H1 (cell line): ENCODE results near the gene MISFA. TPM values are rescaled to one million over a fixed set of nuclear protein-coding genes. Genes with fewer than 3 reads are reported as not detected.

ENCODE experiments used
- CTCF ChIA-PET: fragments of 300-600 bp; sonication (Branson Sonifier 250); formaldehyde crosslinking; loops from one replicate; lab custom pipeline; 2021; ENCODE audit not compliant: partially characterized antibody; lab: Charles Lee
- POLR2A ChIA-PET: fragments of 300-600 bp; sonication (Branson Sonifier 250); formaldehyde crosslinking; loops from one replicate; lab custom pipeline; 2021; ENCODE audit warnings: inconsistent platforms; ENCODE audit not compliant: partially characterized antibody; lab: Charles Lee
- DNase-seq, 2 experiments: peaks; one replicate each; pipeline versions ENCODE4 v3.0.0 to v3.0.0-alpha.2; 2010 to 2022; ENCODE audit warnings: low spot score in 2 of 2, low read depth in 1 of 2, mixed read lengths in 1 of 2
- FAIRE-seq: peaks from 2 replicates; lab custom pipeline; 2011; peaks lifted over from hg19 to GRCh38; lab: Jason Lieb, UNC
- H2AFZ ChIP-seq: 2 replicates; pipeline ENCODE4 v1.8.1; 2012; ENCODE audit warnings: low read length, inconsistent platforms
- H2AK5ac ChIP-seq: 2 replicates; pipeline ENCODE4 v1.6.1; 2013; ENCODE audit warnings: low read depth, low read length
- H2BK120ac ChIP-seq: replicated peaks from 2 replicates; pipeline ENCODE3; 2013; ENCODE audit warnings: low read depth, low read length, inconsistent platforms
- H2BK12ac ChIP-seq: 2 replicates; pipeline ENCODE4 v1.6.1; 2013; ENCODE audit warnings: low read depth, low read length
- H2BK15ac ChIP-seq: 2 replicates; pipeline ENCODE4 v1.6.1; 2013; ENCODE audit warnings: low read length
- H2BK20ac ChIP-seq: 2 replicates; pipeline ENCODE4 v1.6.1; 2013; ENCODE audit warnings: low read length
- H2BK5ac ChIP-seq: 2 replicates; pipeline ENCODE4 v1.6.1; 2013; ENCODE audit warnings: low read depth, low read length
- H3K14ac ChIP-seq: 2 replicates; pipeline ENCODE4 v1.6.1; 2013; ENCODE audit warnings: inconsistent platforms; ENCODE audit not compliant: insufficient read length
- H3K18ac ChIP-seq: 2 replicates; pipeline ENCODE4 v1.6.1; 2013; ENCODE audit warnings: low read length; ENCODE audit errors: extremely low read depth
- H3K23ac ChIP-seq: 2 replicates; pipeline ENCODE4 v1.6.1; 2013; ENCODE audit warnings: inconsistent platforms; ENCODE audit not compliant: insufficient read length
- H3K23me2 ChIP-seq: 2 replicates; pipeline ENCODE4 v1.6.1; 2013; ENCODE audit warnings: low read depth, low read length
- H3K27ac ChIP-seq: 2 replicates; pipeline ENCODE4 v1.6.1; 2011; ENCODE audit warnings: low read depth, low read length, inconsistent platforms
- H3K27me3 ChIP-seq, 4 experiments: replicated peaks in 1 of 4; 1 replicate in 1 of 4; 2 replicates in 3 of 4; pipeline versions ENCODE4 v1.6.1 to v1.8.1; 2011 to 2013; ENCODE audit warnings: low read length in 3 of 4, mild to moderate bottlenecking in 3 of 4, inconsistent platforms in 2 of 4, mixed read lengths in 2 of 4, moderate library complexity in 1 of 4; ENCODE audit not compliant: control insufficient read depth in 3 of 4, insufficient read depth in 3 of 4; ENCODE audit errors: extremely low read depth in 1 of 4
- H3K36me3 ChIP-seq, 4 experiments: 2 replicates each; pipeline versions ENCODE4 v1.6.1 to v1.8.1; 2011 to 2013; ENCODE audit warnings: mild to moderate bottlenecking in 4 of 4, low read length in 3 of 4, moderate library complexity in 2 of 4, control low read depth in 1 of 4, inconsistent platforms in 1 of 4; ENCODE audit not compliant: insufficient read depth in 4 of 4, control insufficient read depth in 2 of 4
- H3K4ac ChIP-seq: replicated peaks from 2 replicates; pipeline ENCODE3; 2013; ENCODE audit warnings: low read length, low read depth, mixed read lengths, inconsistent platforms; ENCODE audit not compliant: insufficient read length
- H3K4me1 ChIP-seq, 4 experiments: replicated peaks in 1 of 4; 1 replicate in 1 of 4; 2 replicates in 3 of 4; pipeline versions ENCODE4 v1.6.1 to v1.8.1; 2011 to 2013; ENCODE audit warnings: low read length in 3 of 4, inconsistent platforms in 2 of 4, mixed read lengths in 1 of 4; ENCODE audit not compliant: insufficient read depth in 4 of 4, control insufficient read depth in 3 of 4
- H3K4me2 ChIP-seq, 2 experiments: 2 replicates each; pipeline versions ENCODE4 v1.6.1 to v1.8.1; 2011 to 2013; ENCODE audit warnings: low read depth in 2 of 2, low read length in 2 of 2, control low read depth in 1 of 2, inconsistent platforms in 1 of 2, mild to moderate bottlenecking in 1 of 2; ENCODE audit not compliant: insufficient read depth in 1 of 2
- H3K4me3 ChIP-seq, 4 experiments: fragments of 200-600, 300-600 bp in 1 of 4; sonication (generic), shearing (Covaris generic), sonication (Bioruptor Twin) in 1 of 4; 2 replicates each; pipeline versions ENCODE4 v1.5.1 to v1.8.1; 2011 to 2016; ENCODE audit warnings: low read length in 4 of 4, low read depth in 3 of 4, control low read depth in 2 of 4, inconsistent platforms in 2 of 4, mild to moderate bottlenecking in 2 of 4, mixed read lengths in 1 of 4, moderate library complexity in 1 of 4; ENCODE audit not compliant: insufficient read depth in 2 of 4; ENCODE audit errors: extremely low read depth in 1 of 4
- H3K56ac ChIP-seq: replicated peaks from 2 replicates; pipeline ENCODE3; 2013; ENCODE audit warnings: low read depth, mild to moderate bottlenecking, mixed read lengths, low read length, inconsistent platforms; ENCODE audit not compliant: insufficient read length
- H3K79me1 ChIP-seq: 2 replicates; pipeline ENCODE4 v1.6.1; 2013; ENCODE audit warnings: low read depth, low read length, control low read depth
- H3K79me2 ChIP-seq, 2 experiments: 2 replicates each; pipeline versions ENCODE4 v1.6.1 to v1.8.1; 2012 to 2013; ENCODE audit warnings: low read length in 2 of 2, mild to moderate bottlenecking in 2 of 2, inconsistent platforms in 1 of 2; ENCODE audit not compliant: insufficient read depth in 2 of 2, control insufficient read depth in 1 of 2
- H3K9ac ChIP-seq, 4 experiments: replicated peaks in 1 of 4; 1 replicate in 1 of 4; 2 replicates in 3 of 4; pipeline versions ENCODE4 v1.6.1 to v1.8.1; 2011 to 2013; ENCODE audit warnings: low read depth in 3 of 4, low read length in 3 of 4, control low read depth in 2 of 4, mild to moderate bottlenecking in 2 of 4, moderate library complexity in 2 of 4, inconsistent platforms in 1 of 4; ENCODE audit errors: extremely low read depth in 1 of 4
- H3K9me3 ChIP-seq, 2 experiments: 2 replicates each; pipeline versions ENCODE4 v1.6.1 to v1.8.1; 2012 to 2013; ENCODE audit warnings: mild to moderate bottlenecking in 2 of 2, moderate library complexity in 2 of 2, control low read depth in 1 of 2, inconsistent platforms in 1 of 2, low read depth in 1 of 2, low read length in 1 of 2, mixed read lengths in 1 of 2; ENCODE audit not compliant: insufficient read depth in 2 of 2
- H4K20me1 ChIP-seq, 2 experiments: replicated peaks in 1 of 2; 2 replicates each; pipeline versions ENCODE3 to v1.8.1; 2011 to 2013; ENCODE audit warnings: inconsistent platforms in 2 of 2, low read length in 2 of 2, mild to moderate bottlenecking in 1 of 2; ENCODE audit not compliant: insufficient read depth in 2 of 2, control insufficient read depth in 1 of 2
- H4K5ac ChIP-seq: 2 replicates; pipeline ENCODE4 v1.6.1; 2013; ENCODE audit warnings: low read length, low read depth, mixed read lengths, inconsistent platforms; ENCODE audit not compliant: insufficient read length
- H4K8ac ChIP-seq: 2 replicates; pipeline ENCODE4 v1.8.0; 2013; ENCODE audit warnings: mild to moderate bottlenecking, moderate library complexity, low read length, inconsistent platforms; ENCODE audit not compliant: insufficient read depth; ENCODE audit errors: extremely low read depth
- H4K91ac ChIP-seq: replicated peaks from 2 replicates; pipeline ENCODE3; 2013; ENCODE audit warnings: low read length, mixed read lengths, inconsistent platforms; ENCODE audit not compliant: insufficient read length
- ASH2L ChIP-seq: fragments of 200-600, 300-600 bp; sonication (generic); IDR thresholded peaks from one replicate; pipeline ENCODE4 v1.7.1; 2017; ENCODE audit warnings: low read length
- SUZ12 ChIP-seq: fragments of 200-600 bp; sonication (generic); IDR thresholded peaks from 2 replicates; pipeline ENCODE4 v1.6.1; 2012; ENCODE audit warnings: mild to moderate bottlenecking, inconsistent platforms, low read length, moderate library complexity, mixed read lengths
- polyA plus RNA-seq, 7 experiments: library from polyadenylated mRNA; depleted of rRNA in 3 of 7; stranded (reverse) in 5 of 7; unstranded in 2 of 7; fragments of >200 nt in 5 of 7; fragments of 200-250 nt in 2 of 7; gene quantifications; 1 replicate in 5 of 7; 2 replicates in 1 of 7; 4 replicates in 1 of 7; pipeline versions ENCODE4 v1.2.1 to v1.2.3, GENCODE V29; 2011 to 2013; ENCODE audit warnings: missing spikeins in 2 of 7, mixed read lengths in 2 of 7
- total RNA-seq: library from RNA; stranded (reverse); fragmentation: NEBNext Ultra II Directional; extraction: Animal tissue kit (Norgen Biotek cat#: 25700); gene quantifications from 2 replicates; pipeline ENCODE4 v1.2.1, GENCODE V29; 2021

Gene MISFA
- total and polyA plus RNA-seq, 2 of the 8 experiments (the other 6 are each of a cell fraction or from before 2014, with no cell fraction given): 0.51 to 3.8 TPM

- no peak overlapping the region for H3K14ac ChIP-seq
- H4K20me1 ChIP-seq: no peaks in the 10 kb centered on the region
- H3K4me3 ChIP-seq: no peak overlapping the region
- no peak overlapping the region for H4K91ac ChIP-seq
- no peak overlapping the region for H2AK5ac ChIP-seq
- no peaks in the 10 kb centered on the region for H3K9me3 ChIP-seq
- H3K36me3 ChIP-seq: peaks cover 0 to 2% (median 0%) of the 10 kb centered on the region in 4 experiments; a peak in 3 of 8 replicates
- no peak overlapping the region for H2BK5ac ChIP-seq
- H4K5ac ChIP-seq: no peak overlapping the region
- no peak overlapping the region for H3K18ac ChIP-seq
- POLR2A ChIA-PET: interaction anchor here (0.8 to 1.7 kb wide), 2 partner anchors 19 to 24 kb away, joined by 4 to 5 read pairs; partner anchors contain the start of gene UEVLD
- no peak overlapping the region for H2AFZ ChIP-seq
- FAIRE-seq: no peak
- no peak overlapping the region for H4K8ac ChIP-seq
- H3K27me3 ChIP-seq: no peaks in the 10 kb centered on the region
- no peak overlapping the region for H3K23ac ChIP-seq
- H2BK12ac ChIP-seq: no peak overlapping the region
- no peak overlapping the region for H2BK15ac ChIP-seq
- no peaks in the 10 kb centered on the region for H3K23me2 ChIP-seq
- no peak overlapping the region for H2BK20ac ChIP-seq
- H3K27ac ChIP-seq: no peak overlapping the region
- no peak overlapping the region for H2BK120ac ChIP-seq
- H3K4me2 ChIP-seq: no peak overlapping the region
- H3K79me2 ChIP-seq: no peaks in the 10 kb centered on the region
- CTCF ChIA-PET: interaction anchor here (0.6 to 1.3 kb wide), 2 partner anchors 87 to 141 kb away, joined by 3 to 4 read pairs; no protein-coding TSS in a partner anchor
- DNase-seq: no peak
- H3K9ac ChIP-seq: no peak overlapping the region
- no peaks in the 10 kb centered on the region for H3K79me1 ChIP-seq
- no peaks in the 10 kb centered on the region for H3K4me1 ChIP-seq
- TF ChIP-seq ASH2L (no peak), SUZ12 (no peak)
- H3K56ac ChIP-seq: no peak overlapping the region
- no peak overlapping the region for H3K4ac ChIP-seq
Measured at GRCh38 chr11:18564149-18564548, 35.4 kb upstream of the MISFA start.
